Activated gamma-delta T cell treated with anti-CD3 and anti-CD28 coated beads, Interleukin-2, amount 50 U/mL, for 16 hours (primary cell): ENCODE data around the gene SP6.

ENCODE experiments used
- DNase-seq: peaks from one replicate; pipeline ENCODE4 v3.0.0-alpha.2; 2020; ENCODE audit warnings: low read depth

The SP6 gene

DNA sequence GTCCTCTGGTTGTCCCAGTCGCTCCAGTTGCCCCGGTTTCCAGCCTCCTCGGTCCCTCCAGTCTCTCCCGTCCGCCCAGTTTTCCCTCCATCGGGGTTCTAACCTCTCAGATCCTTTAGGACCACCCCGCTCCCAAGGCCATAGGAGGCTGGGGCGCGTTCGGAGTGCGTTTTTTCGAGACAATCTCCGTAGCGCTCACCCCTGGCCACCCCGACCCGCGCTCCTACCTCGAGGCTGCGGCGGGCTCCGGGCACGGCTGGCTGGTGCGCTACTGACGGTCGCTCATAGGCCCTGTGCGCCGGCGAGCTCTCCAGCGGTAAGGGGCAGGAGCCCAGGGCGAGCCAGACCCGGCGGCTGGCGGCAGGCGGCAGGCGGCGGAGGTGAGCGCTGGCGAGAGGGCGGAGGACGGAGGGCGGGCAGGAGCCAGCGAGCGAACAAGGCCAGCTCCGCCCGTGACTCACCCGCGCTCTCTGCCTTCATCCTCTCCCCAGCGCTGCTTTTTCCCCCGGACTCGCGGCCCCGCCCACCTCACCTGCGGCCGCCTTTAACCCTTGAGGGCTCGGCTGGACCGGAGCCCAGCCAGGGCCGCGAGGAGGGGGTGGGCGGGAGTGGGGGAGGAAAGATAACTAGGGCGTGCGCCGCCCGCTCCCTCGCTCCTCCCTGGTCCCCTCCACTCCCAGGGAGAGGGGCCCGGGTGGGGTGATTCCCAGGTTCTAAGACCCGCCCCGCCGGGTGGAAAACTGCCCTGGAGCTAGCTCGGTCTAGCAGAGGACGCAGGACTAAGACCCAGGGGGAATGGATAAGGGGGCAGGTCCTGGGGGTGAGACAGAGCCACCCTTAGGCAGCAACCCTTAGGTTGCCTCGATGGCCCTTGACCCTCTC lies at the start of gene SP6:
Gene SP6 (minus strand): TSS at position 472 of the 882 bp plus-strand sequence. CDS start 2,734 bp downstream, outside the sequence.
- peak; percentile 56 for DNase-seq

DNA sequence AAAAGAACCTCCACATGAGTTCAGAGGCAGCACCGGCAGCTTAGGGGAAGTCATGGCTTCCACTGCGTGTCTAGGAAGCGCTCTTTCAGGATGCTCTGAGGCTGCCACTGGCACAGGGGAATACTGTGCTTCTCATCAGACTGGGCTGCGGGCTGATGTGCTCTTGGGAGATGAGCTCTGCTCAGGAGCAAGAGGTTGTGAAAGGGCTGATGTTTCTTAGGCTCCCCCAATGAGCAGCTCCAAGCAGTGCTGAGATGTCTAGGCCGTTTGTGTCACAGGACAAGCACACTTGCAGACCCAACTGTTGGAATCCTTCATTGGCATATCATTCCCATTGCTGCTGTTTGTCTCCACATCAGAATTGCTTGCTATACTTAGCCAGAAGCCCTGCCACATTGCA lies 48.7 kb upstream of the SP6 start:
- no peak for DNase-seq

DNA sequence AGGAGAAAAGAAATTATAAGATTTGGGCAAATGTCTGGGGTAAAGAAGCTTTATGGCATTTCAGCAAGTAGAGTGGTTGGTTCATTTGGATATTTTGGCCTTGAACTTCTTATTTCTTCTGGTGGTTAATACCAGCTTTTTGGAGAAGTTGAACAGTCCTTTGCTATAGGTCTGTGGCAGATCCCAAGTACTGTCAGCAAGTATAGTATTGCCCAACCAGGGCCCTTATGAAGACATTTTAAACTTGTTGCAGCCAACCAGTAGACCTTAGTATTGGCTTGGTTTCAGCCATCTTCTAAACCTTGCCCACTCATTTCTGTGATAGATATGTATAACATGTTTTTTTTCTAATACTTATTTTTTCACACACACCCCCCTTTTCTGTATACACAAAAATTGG lies 47.3 kb upstream of the SP6 start:
- DNase-seq = no peak

DNA sequence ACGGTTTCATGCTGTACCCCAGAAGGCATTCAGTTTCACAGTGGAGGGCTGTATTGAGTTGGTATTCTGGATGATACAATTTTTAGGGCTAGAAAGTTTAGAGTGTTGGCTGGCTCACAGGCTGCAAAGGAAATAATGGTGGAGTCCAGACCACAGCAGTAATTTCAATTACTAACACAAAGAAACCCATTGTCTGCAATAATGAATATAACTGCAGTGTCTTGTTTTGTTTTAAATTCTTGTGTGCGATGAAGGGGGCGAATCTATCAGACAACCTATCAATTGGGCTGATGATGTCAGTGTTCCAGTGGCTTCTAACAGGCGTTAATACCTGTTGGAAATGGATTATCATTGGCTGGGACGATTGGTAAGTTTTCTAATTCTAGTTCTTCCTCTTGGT lies 46.6 kb upstream of the SP6 start:
- DNase-seq = no peak

DNA sequence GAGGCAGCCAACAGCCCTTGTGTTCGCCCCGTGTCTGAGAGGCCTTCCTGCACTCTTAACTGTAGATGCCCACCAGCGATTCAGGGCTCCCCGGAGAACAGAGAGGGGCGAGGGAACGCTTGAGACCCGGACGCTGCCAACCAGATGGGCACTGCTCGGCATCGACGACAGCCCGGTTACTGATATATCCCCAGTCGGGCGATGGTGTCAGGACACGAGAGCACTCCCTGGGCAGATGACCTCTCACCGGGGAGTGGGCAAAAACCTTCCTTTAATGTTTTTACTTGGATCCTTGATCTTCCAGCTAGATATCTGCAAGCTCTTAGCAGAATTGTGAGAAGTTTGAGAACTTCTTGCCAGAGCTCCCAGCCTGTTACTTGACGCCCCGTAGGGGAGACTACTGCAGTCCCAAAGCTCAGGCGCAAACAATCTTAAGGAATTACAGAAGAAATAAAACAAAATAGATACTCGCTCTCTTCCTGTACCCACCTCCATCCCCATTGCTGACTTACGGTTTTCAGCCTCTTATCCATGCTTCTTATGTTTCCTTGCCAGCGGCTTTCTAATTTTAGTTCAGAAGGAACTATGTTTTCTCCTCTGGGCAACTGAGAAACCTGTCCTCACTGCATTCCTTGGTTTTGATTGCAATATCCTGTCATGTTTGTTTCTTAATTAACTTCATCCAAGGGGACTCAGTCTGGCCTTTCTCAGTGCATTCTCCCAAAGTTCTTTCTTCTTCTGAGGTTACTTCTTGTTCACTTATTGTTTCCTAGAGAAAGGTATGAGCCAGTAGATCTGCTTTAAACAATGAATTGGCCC lies 45.9 kb upstream of the SP6 start:
- peak; percentile 5 for DNase-seq

DNA sequence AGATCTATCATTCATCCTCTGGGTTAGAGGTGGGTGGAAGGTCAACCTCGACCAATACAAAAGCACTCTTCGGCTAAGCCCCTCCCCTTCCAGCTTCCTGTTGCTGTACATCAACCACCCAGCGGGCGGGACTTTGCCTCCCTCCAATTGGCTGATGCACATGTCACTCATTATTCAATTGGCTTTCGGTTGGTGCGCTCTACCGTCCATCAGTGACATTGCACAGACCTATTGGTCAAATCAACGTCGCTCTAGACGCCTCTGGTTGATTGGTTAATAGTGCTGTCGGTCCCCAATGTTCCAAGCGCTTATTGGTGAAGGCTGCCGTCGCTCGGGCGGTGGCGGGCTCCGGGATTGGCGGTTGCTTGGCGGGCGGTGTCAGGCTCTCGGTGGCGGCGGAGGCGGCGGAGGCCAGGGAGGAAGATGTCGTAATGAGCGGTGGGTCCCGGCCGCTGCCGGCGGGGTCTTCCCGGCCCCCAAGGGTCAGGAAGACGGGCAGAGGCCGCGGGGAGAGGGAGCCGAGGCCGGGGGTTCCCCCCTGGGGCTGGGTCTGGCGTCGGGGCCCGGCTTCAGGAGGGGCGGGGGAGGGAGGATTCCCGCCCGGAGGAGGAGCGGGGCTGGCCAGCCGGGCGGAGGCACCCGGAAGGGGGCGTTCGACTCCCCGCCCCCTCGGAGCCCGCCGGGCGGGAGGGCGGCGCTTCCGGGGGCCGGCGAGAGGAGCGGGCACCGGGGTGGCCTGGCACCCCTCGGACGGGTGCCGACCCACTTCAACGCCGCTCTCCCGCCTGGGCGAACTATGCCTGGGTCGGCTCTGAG lies 45.1 kb upstream of the SP6 start, which contains the start of gene SP2:
Gene SP2 (plus strand): TSS at position 381 of the 816 bp plus-strand sequence. CDS start 51 bp downstream, at position 432.
- peak; percentile 98 for DNase-seq

DNA sequence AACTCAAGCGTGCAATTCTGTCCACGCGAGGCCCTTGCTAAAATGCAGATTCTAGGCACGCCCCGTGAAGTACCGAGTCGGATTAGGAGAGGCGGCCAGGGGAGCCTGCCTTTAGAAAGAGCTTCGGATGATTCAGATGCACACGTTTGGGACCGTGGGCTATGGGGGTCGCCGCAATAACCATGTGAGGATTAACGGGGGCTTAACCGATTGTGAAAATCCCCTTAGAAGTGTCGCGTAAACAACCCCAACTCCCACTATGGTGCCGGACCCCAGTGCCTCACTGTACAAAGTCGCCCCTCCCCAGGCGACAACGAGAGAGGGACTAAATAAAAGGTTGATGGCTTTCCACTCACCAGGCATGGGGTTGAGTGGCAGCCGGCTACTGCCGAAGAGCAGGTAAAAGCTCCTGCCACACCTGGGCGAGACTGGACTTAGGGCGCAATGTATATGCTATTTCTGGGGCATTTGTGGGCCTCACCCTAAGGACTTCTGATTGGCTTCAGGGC lies 44.4 kb upstream of the SP6 start:
- DNase-seq = peak; percentile 6

DNA sequence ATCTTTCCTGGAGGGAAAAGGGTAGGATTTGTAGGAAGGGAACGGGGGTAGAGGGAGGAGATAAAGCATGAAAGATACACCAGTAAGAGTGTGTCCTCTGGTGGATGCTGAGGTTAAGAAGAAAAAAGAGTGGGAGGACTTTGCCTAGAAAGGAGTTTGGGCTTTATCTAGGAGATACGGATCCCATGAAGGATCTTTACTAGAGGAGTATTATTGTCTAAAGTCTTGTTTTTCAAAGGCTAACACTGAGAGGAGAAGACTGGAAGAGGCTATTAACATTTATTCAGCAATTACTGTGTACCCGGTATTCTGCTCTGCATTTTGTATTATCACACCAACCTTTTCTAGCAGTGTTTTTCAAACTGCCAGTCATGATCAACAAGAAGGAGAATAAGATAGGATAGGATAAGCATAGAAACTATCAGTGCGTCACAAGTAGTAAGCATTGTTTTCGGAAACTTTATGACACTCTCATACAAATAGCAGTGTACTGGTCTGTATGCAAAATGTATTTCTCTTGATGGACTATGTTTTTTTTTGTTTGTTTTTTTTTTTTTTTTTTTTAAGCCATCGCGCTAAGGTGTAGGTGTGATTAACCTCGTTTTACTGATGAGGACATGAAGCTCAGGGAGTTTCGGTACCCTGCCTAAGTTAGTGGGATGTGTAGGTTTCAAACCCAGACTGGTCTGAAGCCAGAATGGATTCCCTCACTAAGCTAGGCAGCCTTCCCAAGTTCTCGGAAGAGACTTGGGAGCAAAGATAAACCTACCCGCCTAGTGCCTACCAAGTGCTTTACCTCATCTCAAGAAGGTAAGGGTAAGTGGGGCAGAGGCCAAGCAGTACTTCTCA lies 43.8 kb upstream of the SP6 start:
- no peak for DNase-seq

DNA sequence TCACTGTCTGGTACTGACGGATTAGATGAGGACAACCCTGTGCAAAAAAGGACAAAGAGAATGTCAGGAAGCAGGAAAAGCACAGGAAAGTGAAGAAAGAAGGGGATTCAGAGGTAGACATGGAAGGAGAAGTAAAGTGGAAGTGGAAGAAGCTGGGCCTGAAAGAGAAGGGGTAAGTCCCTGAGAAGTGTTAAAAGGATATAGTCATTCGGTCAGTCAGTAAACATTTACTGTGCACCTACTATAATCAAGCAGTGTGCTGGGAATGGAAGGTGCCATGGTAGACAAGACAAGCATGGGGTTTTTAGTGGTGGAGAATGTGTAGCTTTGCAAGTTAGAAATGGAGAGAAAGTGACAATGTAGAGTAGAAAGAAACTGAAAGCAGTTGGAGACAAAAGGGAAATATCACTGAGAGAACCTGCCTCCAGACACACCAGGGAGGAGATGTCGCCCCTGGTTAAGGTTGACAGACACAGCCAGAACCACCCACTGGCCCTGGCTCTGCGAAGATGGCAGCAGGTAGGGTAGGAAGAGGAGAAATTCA lies 40.7 kb upstream of the SP6 start:
- no peak for DNase-seq

DNA sequence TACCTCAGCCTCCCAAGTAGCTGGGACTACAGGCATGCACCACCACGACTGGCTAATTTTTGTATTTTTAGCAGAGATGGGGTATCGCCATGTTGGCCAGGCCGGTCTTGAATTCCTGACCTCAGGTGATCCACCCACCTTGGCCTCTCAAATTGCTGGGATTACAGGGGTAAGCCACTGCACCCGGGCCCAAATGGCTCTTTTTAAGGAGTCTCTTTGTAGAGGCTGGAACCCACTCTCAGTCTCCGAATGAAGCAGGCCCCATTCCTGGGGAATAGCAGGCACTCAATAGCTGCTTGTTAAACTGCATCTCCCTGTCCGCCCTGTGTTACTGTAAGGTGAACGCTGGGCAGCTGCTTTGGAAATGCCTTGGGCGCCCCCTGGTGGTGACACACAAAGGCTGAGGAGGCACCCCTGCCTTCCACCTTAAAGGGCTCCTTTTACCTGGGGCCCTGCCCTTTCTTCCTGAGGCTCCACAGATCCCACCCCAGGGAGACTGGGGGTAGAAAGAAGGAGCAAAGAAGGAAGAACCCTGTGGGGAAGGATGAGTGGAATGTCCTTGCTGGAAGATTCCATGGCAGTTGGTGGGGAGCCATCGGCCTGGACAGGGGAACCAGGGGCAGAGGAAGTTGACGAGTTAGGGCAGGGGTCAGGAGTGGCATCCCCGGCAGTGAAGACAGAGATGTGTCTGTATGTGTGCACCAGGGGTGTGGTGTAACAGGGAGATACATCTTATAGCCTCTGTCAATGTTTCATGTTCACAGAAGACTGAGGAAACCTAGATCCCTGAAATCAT lies 39.0 kb upstream of the SP6 start:
- DNase-seq = peak; percentile 93

DNA sequence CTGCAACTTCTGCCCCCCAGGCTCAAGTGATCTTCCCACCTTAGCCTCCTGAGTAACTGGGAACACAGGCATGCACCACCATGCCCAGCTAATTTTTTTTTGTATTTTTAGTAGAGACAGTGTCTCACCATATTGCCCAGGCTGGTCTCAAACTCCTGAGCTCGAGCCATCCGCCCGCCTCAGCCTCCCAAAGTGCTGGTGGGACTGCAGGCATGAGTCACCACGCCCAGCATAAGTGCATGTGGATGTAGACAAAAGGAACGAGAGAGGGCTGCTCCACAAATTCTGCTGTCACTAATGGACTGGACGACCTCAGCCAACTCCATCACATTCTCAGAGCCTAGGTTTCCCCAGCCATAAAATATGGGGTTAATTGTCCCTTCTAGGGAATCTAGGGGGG lies 37.3 kb upstream of the SP6 start:
- no peak for DNase-seq

DNA sequence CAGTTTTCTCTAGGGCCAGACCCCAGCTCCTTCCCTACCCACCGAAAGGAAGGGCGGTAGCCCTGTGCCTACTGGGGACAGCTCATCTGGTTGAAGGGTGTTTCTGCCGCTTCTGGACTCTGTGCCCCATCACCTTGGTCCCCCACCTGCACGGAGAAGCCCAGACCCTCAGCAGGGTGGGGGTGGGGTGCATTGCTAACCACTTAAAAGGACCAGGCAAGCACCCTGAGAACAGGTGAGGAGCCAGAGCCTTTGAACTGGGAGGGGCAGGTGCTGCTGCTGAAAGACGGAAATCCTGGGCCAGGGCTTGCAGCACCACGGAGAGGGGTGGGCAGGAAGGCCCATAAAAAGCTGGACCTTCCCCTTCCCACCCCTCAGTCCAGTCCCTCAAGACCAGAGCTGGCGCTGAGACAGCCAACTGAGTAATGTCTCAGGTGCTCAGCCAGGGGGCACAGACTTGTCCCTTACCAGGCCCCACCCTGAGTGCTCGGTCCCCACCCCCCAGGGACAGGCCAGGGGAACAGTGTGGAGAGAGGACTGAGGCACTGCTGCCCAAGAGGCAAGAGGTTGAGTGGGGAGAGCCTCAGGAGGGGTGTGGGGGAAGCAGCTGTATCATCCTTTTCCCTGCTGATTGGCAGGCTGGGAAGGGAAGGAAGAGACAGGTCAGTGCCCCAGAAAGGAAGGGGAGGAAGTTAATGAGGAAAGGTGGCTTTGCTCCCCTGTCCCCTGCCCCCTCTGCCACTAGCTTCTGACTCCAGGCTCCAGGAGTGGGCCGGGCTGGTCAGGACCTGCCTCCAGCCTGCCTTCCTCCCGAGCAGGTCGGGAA lies 34.2 kb upstream of the SP6 start:
- no peak for DNase-seq

DNA sequence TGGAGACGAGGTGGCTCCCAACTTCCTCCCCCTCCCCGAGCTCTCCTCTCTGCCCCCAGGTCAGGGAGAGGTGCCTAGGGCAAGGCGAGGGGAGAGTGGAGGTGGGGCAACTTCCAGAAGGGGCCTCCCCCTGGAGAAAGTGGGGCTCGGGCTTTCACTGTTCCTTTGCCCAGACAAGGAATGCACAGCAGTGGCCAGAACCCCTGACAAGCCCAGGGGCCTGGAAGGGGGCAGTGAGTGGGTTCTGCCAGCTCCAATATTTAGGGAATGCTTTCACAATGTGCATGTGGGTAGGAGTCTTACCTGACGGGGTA lies 33.4 kb upstream of the SP6 start:
- no peak for DNase-seq

DNA sequence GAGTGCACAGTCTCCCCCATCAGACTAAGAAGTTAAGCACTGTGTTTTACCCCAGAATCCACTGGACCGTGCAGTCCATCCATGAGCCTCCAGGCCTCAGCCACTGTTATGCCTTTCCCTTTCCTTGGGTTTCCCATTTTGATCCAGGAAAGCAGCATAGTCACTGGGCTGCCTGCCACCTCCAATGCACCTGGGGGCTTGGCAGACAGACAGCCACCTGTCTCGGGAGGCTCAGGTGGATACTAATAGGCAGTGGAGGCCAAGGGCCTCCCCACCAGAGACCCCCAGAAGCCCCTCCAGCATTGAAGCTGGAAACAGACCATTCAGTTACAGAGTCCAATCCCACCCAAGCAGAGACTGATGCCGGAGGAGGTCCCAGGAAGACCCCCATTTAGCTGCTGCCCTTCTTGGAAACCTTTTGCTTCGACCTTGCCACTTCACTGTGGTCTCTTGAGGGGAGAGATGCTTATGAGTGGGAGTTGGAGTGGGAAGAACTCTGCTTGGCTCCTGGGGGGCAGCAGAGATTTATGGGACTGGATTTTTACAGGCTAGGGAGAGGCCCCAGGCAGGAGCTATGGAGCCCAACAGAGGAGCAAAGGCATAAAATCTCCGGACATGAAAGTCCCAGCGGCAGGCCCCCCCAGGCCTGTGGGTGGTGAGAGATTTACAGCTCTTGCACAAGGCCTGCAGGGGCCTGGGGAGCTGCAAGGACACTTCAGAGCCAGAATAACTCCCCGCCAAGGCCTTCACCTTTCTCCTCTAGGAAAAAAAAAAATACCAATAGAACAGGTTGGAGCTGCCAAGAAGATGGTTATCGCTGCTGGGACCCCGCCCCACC lies 32.8 kb upstream of the SP6 start:
- DNase-seq = no peak

DNA sequence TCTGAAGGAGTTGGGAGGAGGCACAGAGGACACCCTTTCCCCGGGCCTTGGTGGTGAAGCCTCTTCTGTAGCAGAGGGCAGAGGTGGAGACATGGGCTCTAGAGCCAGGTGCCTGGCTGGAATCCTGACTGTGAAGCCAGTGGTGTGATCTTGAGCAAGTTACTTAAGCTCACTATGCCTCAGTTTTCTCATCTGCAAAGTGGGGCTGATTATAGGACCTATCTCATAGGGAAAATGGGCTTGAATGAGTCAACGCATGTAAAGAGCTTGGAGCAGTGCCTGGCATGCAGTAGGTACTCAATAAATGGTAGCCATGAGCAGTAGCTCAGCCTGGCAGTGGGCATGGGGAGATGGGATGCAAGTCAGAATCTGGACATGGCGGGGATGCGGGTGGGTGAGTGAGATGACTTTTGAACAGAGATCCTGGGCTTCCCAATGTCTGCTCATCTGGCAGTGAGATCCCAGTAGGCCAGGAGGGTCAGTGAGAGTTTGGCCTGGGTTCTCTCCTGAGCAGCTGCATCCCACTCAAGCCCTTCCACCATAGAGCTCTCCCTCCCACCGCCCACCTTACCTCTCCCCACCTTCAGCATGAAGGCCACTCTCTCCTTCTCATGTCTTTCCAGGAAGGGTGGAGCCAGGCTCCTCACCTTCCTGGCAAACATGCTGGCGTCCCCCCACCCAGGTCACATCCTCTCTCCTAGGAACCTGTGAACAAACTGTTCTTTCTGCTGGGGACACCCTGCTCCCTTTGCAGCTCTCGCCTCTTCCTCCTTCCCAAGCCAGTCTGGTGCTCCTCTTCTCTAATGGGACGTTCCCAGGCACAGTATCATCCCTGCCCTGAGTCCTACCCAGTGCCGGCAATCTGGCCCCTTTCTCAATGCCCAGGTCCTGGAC lies 32.0 kb upstream of the SP6 start:
- DNase-seq = no peak

DNA sequence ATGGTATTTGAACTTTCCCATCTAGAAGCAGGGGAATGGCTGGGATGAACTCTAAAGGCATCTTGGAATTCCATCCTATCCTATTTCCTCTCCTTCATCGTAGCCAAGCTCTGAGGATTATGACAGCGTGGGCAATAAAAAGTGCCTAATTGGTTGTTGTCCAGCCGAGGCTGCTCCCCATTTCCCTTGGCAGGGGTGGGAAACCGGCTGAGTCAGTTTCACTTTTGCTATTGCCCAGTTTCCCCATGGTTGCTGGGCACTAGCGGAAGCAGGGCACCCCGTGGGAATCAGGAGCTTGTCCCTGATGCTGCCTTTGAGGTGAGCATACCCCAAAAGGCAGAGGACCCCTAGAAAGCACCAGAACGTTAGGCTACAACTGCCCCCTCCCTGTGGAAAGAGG lies 31.3 kb upstream of the SP6 start:
- no peak for DNase-seq

DNA sequence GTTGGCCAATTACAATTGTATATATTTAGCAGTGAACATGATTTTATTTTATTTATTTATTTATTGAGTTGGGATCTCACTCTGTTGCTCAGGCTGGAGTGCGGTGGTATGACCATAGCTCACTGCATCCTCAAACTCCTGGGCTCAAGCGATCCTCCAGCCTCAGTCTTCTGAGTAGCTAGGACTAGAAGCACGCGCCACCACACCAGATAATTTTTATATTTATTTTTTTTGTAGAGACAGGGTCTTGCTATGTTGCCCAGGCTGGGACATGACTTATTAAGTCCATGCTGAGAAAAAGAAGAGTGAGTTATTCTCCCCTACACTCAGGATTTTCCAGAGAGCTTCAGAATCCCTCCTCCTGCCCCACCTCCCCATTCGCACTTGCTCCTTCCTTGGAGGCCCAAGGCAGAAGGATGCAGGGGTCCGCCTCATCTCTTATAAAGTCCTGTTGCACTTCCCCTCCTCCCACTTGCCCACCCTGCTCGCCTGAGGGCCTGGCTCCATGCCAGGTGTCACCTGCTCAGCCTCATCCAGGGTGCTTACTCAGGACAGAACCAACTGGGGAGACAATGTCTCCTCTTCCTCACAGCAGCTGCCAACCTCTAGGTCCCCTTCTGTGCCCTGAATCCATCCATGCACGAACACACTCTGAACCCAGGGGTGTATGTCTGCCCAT lies 29.0 kb upstream of the SP6 start:
- DNase-seq = no peak
